ENCODE results near the gene AK9.
"Not testable (repeated sequence)": the region's sequence is repeated elsewhere in the genome, so short reads cannot be mapped to it uniquely, and the experiment has no call there.

The AK9 gene

GRCh38 chr6:109469591-109470189 is 221.3 kb downstream of the AK9 start:
- no peak for DNase-seq (ENCODE audit: extremely low read depth, low read depth)
- no peak for TF ChIP-seq CTCF (IDR thresholded peaks at IDR 0.05; ENCODE audit: low read depth, low read length, missing control alignments)
- no peak overlapping the region for H3K4me3 ChIP-seq (replicated peaks; ENCODE audit: low read depth, low read length)

- H3K4me3 ChIP-seq (replicated peaks; ENCODE audit: low read depth, low read length) = no peak overlapping the region
- no peak for TF ChIP-seq CTCF (IDR thresholded peaks at IDR 0.05; ENCODE audit: low read depth, low read length, missing control alignments)
- no peak for DNase-seq (ENCODE audit: extremely low read depth, low read depth)
Measured at GRCh38 chr6:109467696-109468095, 223.3 kb downstream of the AK9 start.

- H3K4me3 ChIP-seq (replicated peaks; ENCODE audit: low read depth, low read length) = no peak overlapping the region
- TF ChIP-seq CTCF (IDR thresholded peaks at IDR 0.05; ENCODE audit: low read depth, low read length, missing control alignments) = no peak
- no peak for DNase-seq (ENCODE audit: extremely low read depth, low read depth)
Measured at GRCh38 chr6:109466212-109466923, 224.6 kb downstream of the AK9 start.

GRCh38 chr6:109465772-109466171 is 225.2 kb downstream of the AK9 start:
- no peak for TF ChIP-seq CTCF (IDR thresholded peaks at IDR 0.05; ENCODE audit: low read depth, low read length, missing control alignments)
- no peak for DNase-seq (ENCODE audit: extremely low read depth, low read depth)

GRCh38 chr6:109461733-109462526 is 229.1 kb downstream of the AK9 start:
- no peak for DNase-seq (ENCODE audit: extremely low read depth, low read depth)
- no peak for TF ChIP-seq CTCF (IDR thresholded peaks at IDR 0.05; ENCODE audit: low read depth, low read length, missing control alignments)
- no peak overlapping the region for H3K4me3 ChIP-seq (replicated peaks; ENCODE audit: low read depth, low read length)

More at GRCh38 chr6:109465772-109466171, 225.2 kb downstream of the AK9 start:
- no peak overlapping the region for H3K4me3 ChIP-seq (replicated peaks; ENCODE audit: low read depth, low read length)

- H3K4me3 ChIP-seq (replicated peaks; ENCODE audit: low read depth, low read length); DNase-seq (ENCODE audit: extremely low read depth, low read depth): not testable (repeated sequence)
Measured at GRCh38 chr6:109461205-109461604, 229.8 kb downstream of the AK9 start.
